Measurements from ENCODE around the gene TRIM75.

- TF ChIP-seq CTCF (IDR thresholded peaks at IDR 0.05 in 8 of 11, conservative IDR thresholded peaks at IDR 0.05 in 3 of 11) (no peak), POLR2AphosphoS5 (IDR thresholded peaks at IDR 0.05) (no peak)
Observed at GRCh38 chr4:165070560-165070959, 16.9 kb downstream of the TRIM75 start.
